ENCODE results near the gene CHN1. TPM values are rescaled to one million over a fixed set of nuclear protein-coding genes. Genes with fewer than 3 reads are reported as not detected.

Gene CHN1
- total and polyA plus RNA-seq, 3 donors from 2014 or later, result 30.1 to 47.7 (median 42.6) TPM

GRCh38 chr2:174893018-174893417, 112.2 kb downstream of the CHN1 start:
- intact Hi-C loops (cut with DNase I; ENCODE audit: low total_unique reads), result no loop called here
- no peak overlapping the region for H3K27ac ChIP-seq
- 98 to 100% methylated on average over 1 of the region's 1 CpG for WGBS, 2 donors

GRCh38 chr2:174892546-174892945, 112.6 kb downstream of the CHN1 start:
- Histone ChIP-seq H3K4me1 (no peaks in the 10 kb centered on the region), H3K4me3 (no peak overlapping the region), H3K9me3 (no peaks in the 10 kb centered on the region), H3K27me3 (no peaks in the 10 kb centered on the region), H3K36me3 (ENCODE audit: low read depth, missing control alignments) (no peaks in the 10 kb centered on the region), H3K27ac (no peak overlapping the region)
- 90 to 92% methylated on average over 2 of the region's 2 CpGs for WGBS, 2 donors
- DNase-seq, result no peak
- intact Hi-C loops (cut with DNase I; ENCODE audit: low total_unique reads), result no loop called here
- no peak for TF ChIP-seq POLR2A (IDR thresholded peaks at IDR 0.05)
- no peak for TF ChIP-seq CTCF (IDR thresholded peaks at IDR 0.05)

More at GRCh38 chr2:174893018-174893417, 112.2 kb downstream of the CHN1 start:
- no peaks in the 10 kb centered on the region for H3K9me3 ChIP-seq
- TF ChIP-seq POLR2A (IDR thresholded peaks at IDR 0.05) (no peak), CTCF (IDR thresholded peaks at IDR 0.05) (no peak)
- H3K36me3 ChIP-seq (ENCODE audit: low read depth, missing control alignments), result no peaks in the 10 kb centered on the region
- no peak for DNase-seq
- no peaks in the 10 kb centered on the region for H3K4me1 ChIP-seq
- H3K27me3 ChIP-seq, result no peaks in the 10 kb centered on the region
- no peak overlapping the region for H3K4me3 ChIP-seq

- no peak for DNase-seq
- 56 to 74% methylated on average over 2 of the region's 2 CpGs for WGBS, 2 donors
- intact Hi-C loops (cut with DNase I; ENCODE audit: low total_unique reads), result no loop called here
- no peaks in the 10 kb centered on the region for H3K36me3 ChIP-seq (ENCODE audit: low read depth, missing control alignments)
- no peaks in the 10 kb centered on the region for H3K4me1 ChIP-seq
- TF ChIP-seq POLR2A (IDR thresholded peaks at IDR 0.05) (no peak), CTCF (IDR thresholded peaks at IDR 0.05) (no peak)
- no peak overlapping the region for H3K27ac ChIP-seq
- no peak overlapping the region for H3K4me3 ChIP-seq
- H3K27me3 ChIP-seq, result no peaks in the 10 kb centered on the region
- no peaks in the 10 kb centered on the region for H3K9me3 ChIP-seq
Observed at GRCh38 chr2:174888646-174889271, 116.4 kb downstream of the CHN1 start.

GRCh38 chr2:174888146-174888545, 117.0 kb downstream of the CHN1 start:
- no peak for DNase-seq

More at GRCh38 chr2:174888146-174888545, 117.0 kb downstream of the CHN1 start:
- no peaks in the 10 kb centered on the region for H3K4me1 ChIP-seq
- intact Hi-C loops (cut with DNase I; ENCODE audit: low total_unique reads), result no loop called here
- no peak overlapping the region for H3K27ac ChIP-seq
- no peaks in the 10 kb centered on the region for H3K9me3 ChIP-seq
- TF ChIP-seq POLR2A (IDR thresholded peaks at IDR 0.05), result no peak
- no peak for TF ChIP-seq CTCF (IDR thresholded peaks at IDR 0.05)
- H3K4me3 ChIP-seq, result no peak overlapping the region
- H3K27me3 ChIP-seq, result no peaks in the 10 kb centered on the region
- WGBS, 2 donors, result 63 to 65% methylated on average over 3 of the region's 3 CpGs
- H3K36me3 ChIP-seq (ENCODE audit: low read depth, missing control alignments), result no peaks in the 10 kb centered on the region

Data from testis (tissue), 3 donors.